Measurements from ENCODE around the gene GFM1.
A peak's percentile ranks its signal among the peaks of the same experiment; 100 is the strongest.

The GFM1 gene

GRCh38 chr3:158644345-158644908 is at the start of gene GFM1:
Gene GFM1, plus strand, starts transcription at chr3:158644527. Its CDS starts 108 bp downstream, at chr3:158644635.
- DNase-seq (ENCODE audit: low spot score): peak; percentile 94

- DNase-seq (ENCODE audit: low spot score): no peak
Measured at GRCh38 chr3:158600787-158601186, 43.5 kb upstream of the GFM1 start.

- no peak for DNase-seq (ENCODE audit: low spot score)
Measured at GRCh38 chr3:158602227-158602626, 42.1 kb upstream of the GFM1 start.

- no peak for DNase-seq (ENCODE audit: low spot score)
Measured at GRCh38 chr3:158617982-158618875, 26.1 kb upstream of the GFM1 start.

GRCh38 chr3:158625881-158626280 is 18.4 kb upstream of the GFM1 start:
- DNase-seq (ENCODE audit: low spot score): no peak

- no peak for DNase-seq (ENCODE audit: low spot score)
Measured at GRCh38 chr3:158631981-158632380, 12.3 kb upstream of the GFM1 start.

- no peak for DNase-seq (ENCODE audit: low spot score)
Measured at GRCh38 chr3:158640646-158641045, 3.7 kb upstream of the GFM1 start.

GRCh38 chr3:158642005-158642404 is 2.3 kb upstream of the GFM1 start:
- DNase-seq (ENCODE audit: low spot score): no peak

GRCh38 chr3:158642474-158643210 is 1.7 kb upstream of the GFM1 start:
- no peak for DNase-seq (ENCODE audit: low spot score)

- peak; percentile 86 for DNase-seq (ENCODE audit: low spot score)
Measured at GRCh38 chr3:158649791-158650190, 5.5 kb downstream of the GFM1 start.

GRCh38 chr3:158651192-158651591 is 6.9 kb downstream of the GFM1 start:
- DNase-seq (ENCODE audit: low spot score): no peak

GRCh38 chr3:158652463-158652862 is 8.1 kb downstream of the GFM1 start:
- DNase-seq (ENCODE audit: low spot score): no peak

- DNase-seq (ENCODE audit: low spot score): no peak
Measured at GRCh38 chr3:158658889-158659288, 14.6 kb downstream of the GFM1 start.

GRCh38 chr3:158659454-158660237 is 15.3 kb downstream of the GFM1 start:
- DNase-seq (ENCODE audit: low spot score): peak; percentile 98

- no peak for DNase-seq (ENCODE audit: low spot score)
Measured at GRCh38 chr3:158660711-158661110, 16.4 kb downstream of the GFM1 start.

GRCh38 chr3:158663246-158663645 is 18.9 kb downstream of the GFM1 start:
- DNase-seq (ENCODE audit: low spot score): no peak

- no peak for DNase-seq (ENCODE audit: low spot score)
Measured at GRCh38 chr3:158663832-158664231, 19.5 kb downstream of the GFM1 start.

- DNase-seq (ENCODE audit: low spot score): no peak
Measured at GRCh38 chr3:158666416-158666815, 22.1 kb downstream of the GFM1 start.

GRCh38 chr3:158668506-158668905 is 24.2 kb downstream of the GFM1 start:
- DNase-seq (ENCODE audit: low spot score): no peak

GRCh38 chr3:158671821-158672214 is 27.5 kb downstream of the GFM1 start:
- DNase-seq (ENCODE audit: low spot score): no peak

- peak; percentile 78 for DNase-seq (ENCODE audit: low spot score)
Measured at GRCh38 chr3:158672215-158673176, 28.2 kb downstream of the GFM1 start, which contains the start of gene LXN. Gene LXN, minus strand, starts transcription at chr3:158672648. Its CDS starts 170 bp downstream, at chr3:158672478.

Data from kidney capillary endothelial cell (primary cell).